HL-60 (cell line): ENCODE measurements around the gene FABP7.

Experiments
- DNase-seq, 2 experiments: peaks; one replicate each; pipeline ENCODE4 v3.0.0-alpha.2; 2010 to 2020; ENCODE audit warnings: low read depth in 1 of 2, low spot score in 1 of 2
- H3K27ac ChIP-seq: fragments of 250-450 bp; sonication (Bioruptor Pico); replicated peaks from 2 replicates; pipeline ENCODE4 v1.5.1; 2020; ENCODE audit warnings: mild to moderate bottlenecking, moderate library complexity
- H3K27me3 ChIP-seq: fragments of 250-450 bp; sonication (Bioruptor Pico); 2 replicates; pipeline ENCODE4 v1.5.1; 2021; ENCODE audit warnings: mild to moderate bottlenecking, moderate library complexity; ENCODE audit not compliant: insufficient read depth, poor library complexity, severe bottlenecking
- H3K4me3 ChIP-seq: replicated peaks from 2 replicates; pipeline ENCODE4 v1.5.1; 2011; ENCODE audit warnings: mild to moderate bottlenecking, control low read depth, low read length; ENCODE audit not compliant: insufficient read depth
- GABPA ChIP-seq: IDR thresholded peaks from 2 replicates; pipeline ENCODE4 v1.6.1; 2012; ENCODE audit warnings: low read depth
- POLR2AphosphoS5 ChIP-seq: IDR thresholded peaks from 2 replicates; pipeline ENCODE4 v1.6.1; 2012; ENCODE audit warnings: low read depth
- SPI1 ChIP-seq: IDR thresholded peaks from 2 replicates; pipeline ENCODE4 v1.6.1; 2012; ENCODE audit warnings: low read depth, mild to moderate bottlenecking, borderline replicate concordance
- TF ChIP-seq, protein P1 (sequence below): IDR thresholded peaks from 2 replicates; pipeline ENCODE4 v1.6.1; 2012; ENCODE audit warnings: low read depth; ENCODE audit not compliant: insufficient replicate concordance
- TF ChIP-seq, protein P2 (sequence below): IDR thresholded peaks from one replicate; pipeline ENCODE4 v1.5.1; 2011; ENCODE audit warnings: low read length, control low read depth, inconsistent platforms; ENCODE audit not compliant: insufficient read depth

The FABP7 gene

DNA sequence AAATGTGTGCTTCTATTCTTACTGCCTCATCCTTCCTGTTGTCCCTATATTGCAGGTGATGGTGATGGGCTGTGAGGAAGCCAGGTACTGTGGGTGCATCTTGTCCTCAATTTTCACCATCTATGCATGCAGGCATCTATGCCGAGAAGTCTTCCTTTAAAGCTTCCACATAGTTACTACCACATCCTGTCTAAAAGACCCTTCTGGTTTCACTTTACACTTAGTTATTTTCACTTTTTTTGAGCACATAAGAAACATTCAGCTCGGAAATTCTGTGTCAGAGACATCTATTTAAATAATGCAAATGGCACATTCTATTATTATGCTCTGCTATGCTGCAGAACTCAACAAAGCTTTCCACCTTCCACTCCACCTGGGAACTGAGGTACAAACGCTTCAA, 28.2 kb upstream of the FABP7 start:
- no peak for DNase-seq
- Histone ChIP-seq H3K27me3 (no peaks in the 10 kb centered on the region), H3K4me3 (no peak overlapping the region), H3K27ac (no peak overlapping the region)
- TF ChIP-seq, protein P1, sequence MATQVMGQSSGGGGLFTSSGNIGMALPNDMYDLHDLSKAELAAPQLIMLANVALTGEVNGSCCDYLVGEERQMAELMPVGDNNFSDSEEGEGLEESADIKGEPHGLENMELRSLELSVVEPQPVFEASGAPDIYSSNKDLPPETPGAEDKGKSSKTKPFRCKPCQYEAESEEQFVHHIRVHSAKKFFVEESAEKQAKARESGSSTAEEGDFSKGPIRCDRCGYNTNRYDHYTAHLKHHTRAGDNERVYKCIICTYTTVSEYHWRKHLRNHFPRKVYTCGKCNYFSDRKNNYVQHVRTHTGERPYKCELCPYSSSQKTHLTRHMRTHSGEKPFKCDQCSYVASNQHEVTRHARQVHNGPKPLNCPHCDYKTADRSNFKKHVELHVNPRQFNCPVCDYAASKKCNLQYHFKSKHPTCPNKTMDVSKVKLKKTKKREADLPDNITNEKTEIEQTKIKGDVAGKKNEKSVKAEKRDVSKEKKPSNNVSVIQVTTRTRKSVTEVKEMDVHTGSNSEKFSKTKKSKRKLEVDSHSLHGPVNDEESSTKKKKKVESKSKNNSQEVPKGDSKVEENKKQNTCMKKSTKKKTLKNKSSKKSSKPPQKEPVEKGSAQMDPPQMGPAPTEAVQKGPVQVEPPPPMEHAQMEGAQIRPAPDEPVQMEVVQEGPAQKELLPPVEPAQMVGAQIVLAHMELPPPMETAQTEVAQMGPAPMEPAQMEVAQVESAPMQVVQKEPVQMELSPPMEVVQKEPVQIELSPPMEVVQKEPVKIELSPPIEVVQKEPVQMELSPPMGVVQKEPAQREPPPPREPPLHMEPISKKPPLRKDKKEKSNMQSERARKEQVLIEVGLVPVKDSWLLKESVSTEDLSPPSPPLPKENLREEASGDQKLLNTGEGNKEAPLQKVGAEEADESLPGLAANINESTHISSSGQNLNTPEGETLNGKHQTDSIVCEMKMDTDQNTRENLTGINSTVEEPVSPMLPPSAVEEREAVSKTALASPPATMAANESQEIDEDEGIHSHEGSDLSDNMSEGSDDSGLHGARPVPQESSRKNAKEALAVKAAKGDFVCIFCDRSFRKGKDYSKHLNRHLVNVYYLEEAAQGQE, result no peak
- TF ChIP-seq SPI1, result no peak
- TF ChIP-seq POLR2AphosphoS5, result no peak
- TF ChIP-seq, protein P2, sequence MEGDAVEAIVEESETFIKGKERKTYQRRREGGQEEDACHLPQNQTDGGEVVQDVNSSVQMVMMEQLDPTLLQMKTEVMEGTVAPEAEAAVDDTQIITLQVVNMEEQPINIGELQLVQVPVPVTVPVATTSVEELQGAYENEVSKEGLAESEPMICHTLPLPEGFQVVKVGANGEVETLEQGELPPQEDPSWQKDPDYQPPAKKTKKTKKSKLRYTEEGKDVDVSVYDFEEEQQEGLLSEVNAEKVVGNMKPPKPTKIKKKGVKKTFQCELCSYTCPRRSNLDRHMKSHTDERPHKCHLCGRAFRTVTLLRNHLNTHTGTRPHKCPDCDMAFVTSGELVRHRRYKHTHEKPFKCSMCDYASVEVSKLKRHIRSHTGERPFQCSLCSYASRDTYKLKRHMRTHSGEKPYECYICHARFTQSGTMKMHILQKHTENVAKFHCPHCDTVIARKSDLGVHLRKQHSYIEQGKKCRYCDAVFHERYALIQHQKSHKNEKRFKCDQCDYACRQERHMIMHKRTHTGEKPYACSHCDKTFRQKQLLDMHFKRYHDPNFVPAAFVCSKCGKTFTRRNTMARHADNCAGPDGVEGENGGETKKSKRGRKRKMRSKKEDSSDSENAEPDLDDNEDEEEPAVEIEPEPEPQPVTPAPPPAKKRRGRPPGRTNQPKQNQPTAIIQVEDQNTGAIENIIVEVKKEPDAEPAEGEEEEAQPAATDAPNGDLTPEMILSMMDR, result no peak

DNA sequence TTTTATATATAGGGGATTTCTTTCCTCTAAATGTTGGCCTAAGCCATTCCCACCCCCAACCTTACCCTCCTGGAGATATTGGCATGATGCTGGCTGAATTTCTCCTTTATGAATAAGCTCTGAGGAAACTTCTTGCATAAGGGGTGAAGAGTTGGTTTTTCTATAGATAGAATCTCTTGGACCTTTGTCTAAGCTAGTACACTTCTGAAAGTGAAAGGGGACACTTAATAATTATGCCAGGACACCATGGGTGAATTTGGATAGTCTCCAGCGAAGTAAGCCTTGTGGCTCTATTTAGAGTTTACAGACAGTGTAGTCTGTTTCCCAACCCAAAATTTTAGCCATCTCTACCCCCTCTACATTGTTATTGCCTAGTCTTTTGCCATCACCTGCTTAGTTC, 27.1 kb upstream of the FABP7 start:
- TF ChIP-seq, protein P1, result no peak
- TF ChIP-seq GABPA, result no peak
- TF ChIP-seq, protein P2, result no peak
- no peaks in the 10 kb centered on the region for H3K27me3 ChIP-seq
- no peak overlapping the region for H3K4me3 ChIP-seq
- H3K27ac ChIP-seq, result no peak overlapping the region
- DNase-seq, result no peak

DNA sequence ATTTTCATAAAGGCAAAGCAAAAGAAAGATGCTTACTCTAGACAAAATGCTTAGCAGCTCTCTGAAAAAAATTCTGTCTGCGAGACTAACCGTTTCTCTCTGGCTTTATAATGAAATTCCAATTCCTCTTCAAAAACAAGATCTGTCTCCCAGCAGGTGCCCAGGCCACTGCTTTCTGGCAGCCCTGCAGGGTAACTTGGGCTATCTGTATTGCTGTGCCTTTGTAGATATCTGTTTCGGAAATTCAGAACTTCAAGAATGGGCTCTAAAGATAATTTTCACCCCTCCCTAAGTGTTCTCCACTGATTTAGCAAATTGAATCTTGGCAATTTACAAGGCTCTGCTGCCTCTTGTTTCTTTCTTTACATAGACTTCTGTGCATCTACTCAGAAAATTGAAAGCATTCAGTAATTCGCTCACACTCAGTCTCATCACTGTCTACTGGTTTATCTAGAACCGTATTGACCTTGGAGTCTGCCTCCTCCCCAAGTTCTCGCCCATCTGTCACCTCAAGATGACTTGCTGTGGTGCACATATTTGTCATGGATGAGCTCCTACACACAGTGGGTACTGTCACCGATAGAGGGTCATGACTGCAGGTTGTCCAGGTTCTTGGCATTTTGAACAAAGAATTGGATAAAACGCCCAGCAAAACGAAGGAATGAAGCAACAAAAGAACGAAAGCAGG, 26.4 kb upstream of the FABP7 start:
- Histone ChIP-seq H3K27ac (no peak overlapping the region), H3K27me3 (no peaks in the 10 kb centered on the region), H3K4me3 (no peak overlapping the region)
- no peak for DNase-seq
- no peak for TF ChIP-seq GABPA
- no peak for TF ChIP-seq POLR2AphosphoS5
- TF ChIP-seq, protein P1, result no peak
- TF ChIP-seq, protein P2, result no peak
- no peak for TF ChIP-seq SPI1
